HG03460 (cell line): Measurements from ENCODE around the gene IPO11.
"Not testable (repeated sequence)": the region's sequence is repeated elsewhere in the genome, so short reads cannot be mapped to it uniquely, and the experiment has no call there.

Experiments
- ATAC-seq: cut with Tn5 transposase; IDR thresholded peaks from one replicate; pipeline ENCODE4 v1.9.1; 2021; ENCODE audit not compliant: unreplicated experiment

Gene IPO11

DNA sequence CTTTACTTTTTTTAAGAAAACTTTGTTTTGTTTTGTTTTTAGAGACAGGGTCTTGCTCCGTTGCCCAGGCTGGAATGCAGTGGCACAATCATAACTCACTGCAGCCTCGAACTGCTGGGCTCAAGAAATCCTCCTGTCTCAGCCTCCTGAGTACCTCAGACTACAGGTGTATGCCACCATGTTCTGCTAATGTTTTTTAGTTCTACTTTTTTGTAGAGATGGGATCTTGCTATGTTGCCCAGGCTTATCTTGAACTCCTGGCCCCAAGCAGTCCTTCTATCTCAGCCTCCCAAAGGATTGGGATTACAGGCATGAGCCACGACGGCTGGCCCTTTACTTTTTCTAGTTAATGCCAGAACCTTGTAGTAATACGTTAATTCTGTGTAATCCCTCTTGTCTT lies 36.0 kb downstream of the IPO11 start:
- ATAC-seq, result no peak

DNA sequence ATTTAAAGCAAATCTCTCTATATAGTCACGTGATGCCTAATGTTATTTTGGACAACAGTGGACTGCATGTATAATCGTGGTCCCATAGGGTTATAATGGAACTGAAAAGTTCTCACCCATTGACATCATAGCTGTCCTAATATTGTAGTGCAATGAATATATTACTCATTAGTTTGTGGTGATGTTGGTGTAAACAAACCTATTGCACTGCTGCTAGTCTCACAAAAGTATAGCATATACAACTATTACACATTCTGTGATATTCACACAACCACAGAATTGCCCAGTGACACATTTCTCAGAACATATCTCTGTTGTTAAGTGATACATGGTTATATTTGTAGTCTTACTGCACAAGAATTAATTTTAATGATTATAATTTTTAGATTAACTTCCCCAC lies 37.7 kb downstream of the IPO11 start:
- ATAC-seq, result no peak

DNA sequence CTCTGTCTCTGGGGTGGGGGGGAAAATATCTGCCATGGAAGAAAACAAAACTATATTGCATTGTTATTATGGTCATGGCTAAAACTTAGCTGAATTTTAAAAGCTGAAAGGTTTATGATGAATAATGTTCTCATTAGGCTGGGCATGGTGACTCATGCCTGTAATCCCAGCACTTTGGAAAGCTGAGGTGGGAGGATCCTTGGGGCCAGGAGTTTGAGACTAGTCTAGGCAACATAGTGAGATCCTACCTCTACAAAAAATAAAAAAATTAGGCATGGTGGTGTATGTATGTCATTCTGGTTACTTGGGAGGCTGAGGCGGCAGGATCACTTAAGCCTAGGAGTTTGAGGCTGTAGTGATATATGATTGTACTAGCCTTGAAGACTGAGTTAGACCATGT lies 44.5 kb downstream of the IPO11 start:
- ATAC-seq, result no peak

DNA sequence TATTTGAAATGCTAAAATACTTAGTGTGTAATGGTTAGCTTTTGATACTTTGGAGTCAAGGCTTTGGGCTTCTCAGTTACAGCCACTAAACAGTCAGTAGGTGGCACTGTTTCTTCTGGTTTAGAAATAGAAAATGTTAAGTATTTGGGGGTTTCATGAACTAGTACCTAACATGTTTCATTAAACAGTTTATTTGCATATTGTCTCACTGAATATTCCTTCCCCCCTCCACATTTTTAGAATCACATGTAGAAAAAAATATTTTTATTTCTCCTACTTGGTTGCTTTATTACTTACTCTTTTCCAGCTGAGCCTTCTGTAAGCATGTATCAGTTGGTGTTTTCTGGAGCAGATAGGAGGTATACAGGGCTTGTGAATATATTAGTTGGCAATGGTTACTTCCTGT lies 48.0 kb downstream of the IPO11 start:
- peak; percentile 87 for ATAC-seq

DNA sequence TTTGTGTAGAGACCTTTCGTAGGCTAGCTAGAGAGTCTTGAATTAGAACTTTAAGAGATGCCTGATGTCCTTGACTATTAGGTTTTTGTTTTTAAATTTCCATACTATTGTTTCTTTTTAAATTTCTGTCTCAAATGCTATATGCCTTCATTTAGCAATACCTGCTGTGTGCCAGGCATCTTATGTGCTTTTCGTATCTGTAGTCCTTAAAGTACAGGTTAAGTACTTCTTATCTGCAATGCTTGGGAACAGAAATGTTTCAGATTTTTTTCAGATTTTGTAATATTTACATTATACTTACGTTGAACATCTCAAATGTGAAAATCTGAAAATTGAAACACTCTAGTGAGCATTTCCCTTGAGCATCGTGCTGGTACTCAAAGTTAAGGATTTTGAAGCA lies 49.0 kb downstream of the IPO11 start:
- no peak for ATAC-seq

DNA sequence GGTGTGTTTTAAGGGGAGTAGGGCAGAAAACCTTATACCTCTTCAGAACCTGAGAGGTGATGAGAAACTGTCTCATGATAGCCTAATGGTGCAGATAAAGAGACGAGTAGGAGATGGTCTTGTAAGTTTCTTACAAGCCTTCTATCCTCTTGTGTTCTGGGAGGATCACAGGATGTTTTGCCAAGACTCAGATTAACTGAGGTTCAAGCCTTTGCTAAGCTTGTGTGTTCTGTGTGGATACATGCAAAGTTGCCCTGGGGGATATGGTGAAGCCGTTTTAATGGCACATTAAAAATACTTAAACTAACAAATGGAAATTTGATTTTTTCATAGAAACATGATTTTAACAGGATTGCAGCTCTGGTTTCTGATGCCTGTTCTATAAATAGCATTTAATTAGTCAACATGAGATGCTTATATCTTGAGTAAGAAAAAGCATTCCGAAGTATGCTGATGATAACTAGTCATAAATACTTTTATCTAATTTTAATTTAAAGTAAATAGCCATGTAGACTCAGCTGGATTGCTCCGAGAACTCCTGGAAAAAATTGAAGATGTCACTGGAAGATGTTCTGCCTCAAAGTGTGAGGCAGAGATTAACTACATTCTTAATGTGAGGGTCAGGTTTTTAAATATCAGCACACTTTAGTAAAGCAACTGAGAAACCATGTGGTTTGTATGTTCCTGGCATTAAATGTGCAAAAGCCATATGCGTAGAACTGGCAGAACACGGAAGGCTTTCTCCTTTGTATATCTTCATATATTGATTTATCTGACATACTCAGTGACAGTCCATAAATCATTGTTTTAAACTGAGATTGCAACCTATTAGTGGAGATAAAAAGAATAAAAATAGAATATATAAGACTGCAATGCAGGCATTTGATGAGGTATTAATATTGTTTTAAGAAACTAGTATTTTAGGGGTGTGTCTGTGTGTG lies 53.7 kb downstream of the IPO11 start:
- ATAC-seq, result no peak

DNA sequence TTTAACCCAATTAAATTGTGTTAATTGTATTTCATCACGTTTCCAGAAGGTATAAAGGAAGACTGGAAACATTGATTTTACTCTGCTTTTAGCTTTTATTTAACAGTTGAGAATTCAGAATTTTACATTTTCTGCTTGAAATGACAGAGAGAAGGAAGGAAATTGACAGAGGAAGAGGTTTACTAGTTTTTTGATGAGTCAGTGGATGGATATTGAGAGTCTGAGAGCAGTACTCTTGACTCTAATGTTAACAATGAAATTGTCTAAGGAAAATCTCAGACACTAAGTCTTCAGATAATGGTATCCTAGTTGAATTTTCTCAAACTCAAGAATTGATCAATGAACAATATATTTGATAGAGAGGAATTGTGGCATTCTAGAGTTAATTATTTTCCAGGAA lies 60.6 kb downstream of the IPO11 start:
- no peak for ATAC-seq

DNA sequence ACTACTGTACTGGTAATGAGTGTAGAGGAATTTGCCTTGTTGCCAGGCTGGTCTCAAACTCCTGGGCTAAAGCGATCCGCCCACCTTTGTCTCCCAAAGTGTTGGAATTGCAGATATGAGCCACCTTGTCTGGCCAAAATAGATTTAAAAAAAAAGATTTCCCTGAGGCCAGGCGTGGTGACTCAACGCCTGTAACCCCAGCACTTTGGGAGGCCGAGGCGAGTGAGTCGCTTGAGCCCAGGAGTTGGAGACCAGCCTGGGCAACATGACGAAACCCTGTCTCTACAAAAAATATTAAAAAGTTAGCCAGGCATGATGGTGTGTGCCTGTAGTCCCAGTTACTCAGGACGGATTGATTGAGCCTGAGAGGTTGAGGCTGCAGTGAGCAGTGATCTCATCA lies 62.5 kb downstream of the IPO11 start:
- ATAC-seq, result no peak

DNA sequence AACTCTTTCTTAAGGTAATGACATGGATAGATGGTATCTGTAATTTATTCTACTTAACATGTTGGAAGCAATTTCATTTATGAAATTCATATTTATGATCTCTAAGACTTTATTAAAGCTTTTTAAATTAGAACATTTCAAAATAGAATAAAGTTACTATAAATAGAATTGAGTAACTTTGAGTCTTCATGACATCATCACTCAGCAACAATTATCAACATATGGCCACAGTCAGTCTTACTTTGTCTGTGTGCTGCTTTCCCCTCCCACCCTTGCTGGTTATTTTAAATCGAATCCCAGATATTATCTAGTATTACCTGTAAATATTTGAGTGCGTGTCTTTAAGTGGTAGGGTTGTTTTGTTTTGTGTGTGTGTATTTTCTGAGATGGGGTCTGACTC lies 65.2 kb downstream of the IPO11 start:
- no peak for ATAC-seq

DNA sequence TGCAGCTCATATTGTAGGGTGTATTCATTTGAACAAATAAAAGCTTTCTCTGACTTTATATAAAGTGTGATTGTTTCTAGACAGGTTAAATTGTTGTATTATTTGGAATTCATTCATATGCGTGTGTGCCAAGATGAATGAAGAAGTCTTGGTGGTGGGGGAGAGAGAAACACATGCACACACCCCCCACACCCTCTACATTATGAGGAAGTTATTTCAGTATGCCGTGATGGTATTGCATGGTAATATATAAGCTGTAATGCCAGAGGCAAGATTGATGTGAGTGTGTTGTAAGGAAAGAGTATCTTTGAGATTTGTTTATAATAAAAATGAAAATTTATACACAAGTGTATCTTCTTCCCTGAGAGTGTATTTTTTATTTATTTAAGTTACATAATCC lies 71.0 kb downstream of the IPO11 start:
- ATAC-seq, result no peak

DNA sequence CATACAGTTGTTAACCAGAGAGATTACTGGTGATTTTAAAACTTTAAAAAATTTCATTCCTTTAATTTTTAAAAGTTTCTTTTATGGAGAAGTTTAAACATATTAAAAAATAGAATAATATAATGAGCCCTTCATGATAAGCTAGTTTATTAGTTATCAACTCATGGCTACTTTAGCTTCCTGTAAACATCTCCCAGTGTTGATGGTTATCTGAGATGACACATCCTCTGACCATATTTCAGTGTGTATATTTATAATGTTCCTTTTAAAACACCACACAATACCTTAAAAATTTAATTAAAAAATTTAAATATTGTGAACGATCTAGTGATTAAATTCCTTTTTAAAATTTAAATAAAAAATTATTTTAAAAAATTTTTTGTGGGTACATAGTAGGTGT lies 74.1 kb downstream of the IPO11 start:
- ATAC-seq, result no peak

DNA sequence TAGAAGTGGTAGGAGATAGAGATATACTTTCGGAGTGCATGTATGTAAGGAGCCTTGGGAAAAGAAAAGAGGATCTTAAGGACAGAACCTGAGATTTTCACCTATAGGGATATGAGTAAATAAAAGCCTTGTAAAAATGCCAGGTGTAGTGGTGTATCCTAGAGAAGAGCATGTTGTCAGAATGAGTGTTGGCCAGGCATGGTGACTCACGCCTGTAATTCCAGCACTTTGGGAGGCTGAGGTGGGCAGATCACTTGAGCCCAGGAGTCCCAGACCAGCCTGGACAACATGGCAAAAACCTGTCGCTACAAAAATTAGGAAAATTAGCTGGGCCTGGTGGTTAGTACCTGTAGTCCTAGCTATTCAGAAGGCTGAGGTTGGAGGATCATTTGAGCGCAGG lies 76.0 kb downstream of the IPO11 start:
- ATAC-seq, result no peak

DNA sequence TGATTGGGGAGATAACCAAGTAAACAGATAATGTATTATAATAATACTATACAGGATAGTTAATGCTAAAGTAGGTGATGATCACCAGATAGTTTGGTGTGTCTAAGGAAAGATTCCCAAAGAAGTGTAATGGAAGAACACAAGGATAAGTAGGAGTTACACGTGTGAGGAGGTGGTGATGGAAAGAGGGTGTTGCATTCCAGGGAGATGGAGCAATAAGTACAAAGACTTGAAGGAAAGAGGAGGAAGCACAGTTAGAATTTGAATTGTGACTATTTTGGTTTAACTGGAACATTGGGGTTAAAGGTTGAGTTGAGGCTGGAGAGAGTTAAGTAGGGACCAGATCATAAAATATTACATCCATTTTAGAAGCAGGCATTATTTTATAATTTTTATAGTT lies 76.9 kb downstream of the IPO11 start:
- no peak for ATAC-seq

DNA sequence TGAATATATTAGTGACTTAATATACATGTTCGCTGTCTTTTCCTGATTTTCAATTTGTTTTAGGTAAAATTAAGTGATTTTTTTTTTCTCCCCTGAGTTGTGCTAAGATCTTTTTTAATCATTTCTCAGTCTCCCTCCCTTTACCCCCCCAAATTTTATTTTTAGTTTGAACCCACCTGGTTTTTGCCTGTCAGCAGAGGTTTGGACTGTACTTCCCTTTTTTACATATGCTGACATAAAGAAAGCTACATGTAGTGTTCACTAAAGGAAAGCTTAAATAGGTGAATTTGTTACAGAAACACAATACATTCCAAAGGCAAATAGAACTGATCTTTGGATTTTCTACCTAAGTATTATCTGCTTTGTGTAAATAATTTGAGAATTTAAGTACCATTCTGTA lies 82.2 kb downstream of the IPO11 start:
- no peak for ATAC-seq

DNA sequence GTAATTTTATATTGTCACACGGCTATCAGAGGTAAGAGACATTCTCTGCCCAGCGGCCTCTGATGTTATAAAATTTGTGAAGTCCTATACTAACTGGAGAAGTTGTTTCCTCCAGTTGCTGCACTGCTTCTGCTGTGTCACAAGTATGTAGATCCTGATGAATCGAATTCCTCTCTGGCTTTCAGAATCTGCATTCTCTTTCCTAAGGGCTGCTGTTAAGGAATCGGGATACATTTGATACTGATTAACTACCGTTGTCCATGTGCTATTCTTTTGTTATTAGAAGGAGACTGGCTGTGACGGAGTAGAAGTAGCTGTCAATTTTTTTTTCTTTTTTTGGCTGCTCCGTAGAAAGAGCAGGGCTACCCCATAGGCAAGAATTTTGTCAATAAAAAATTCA lies 84.3 kb downstream of the IPO11 start:
- no peak for ATAC-seq

DNA sequence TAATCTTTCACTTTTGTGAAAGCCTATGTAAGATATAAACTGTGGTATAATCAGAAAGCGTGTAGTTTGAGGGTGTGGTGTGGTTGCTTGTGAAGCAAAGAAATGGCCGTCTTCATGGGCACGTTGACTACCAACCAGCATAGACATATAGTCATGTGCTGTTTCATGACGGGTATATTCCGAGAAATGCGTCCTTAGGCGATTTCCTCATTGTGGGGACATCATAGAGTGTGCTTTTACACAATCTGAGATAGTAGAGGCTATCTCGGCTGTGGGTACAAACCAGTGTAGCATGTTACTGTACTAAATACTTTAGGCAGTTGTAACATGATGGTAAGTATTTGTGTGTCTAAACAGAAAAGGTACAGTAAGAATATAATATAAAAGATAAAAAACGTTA lies 86.4 kb downstream of the IPO11 start:
- no peak for ATAC-seq

DNA sequence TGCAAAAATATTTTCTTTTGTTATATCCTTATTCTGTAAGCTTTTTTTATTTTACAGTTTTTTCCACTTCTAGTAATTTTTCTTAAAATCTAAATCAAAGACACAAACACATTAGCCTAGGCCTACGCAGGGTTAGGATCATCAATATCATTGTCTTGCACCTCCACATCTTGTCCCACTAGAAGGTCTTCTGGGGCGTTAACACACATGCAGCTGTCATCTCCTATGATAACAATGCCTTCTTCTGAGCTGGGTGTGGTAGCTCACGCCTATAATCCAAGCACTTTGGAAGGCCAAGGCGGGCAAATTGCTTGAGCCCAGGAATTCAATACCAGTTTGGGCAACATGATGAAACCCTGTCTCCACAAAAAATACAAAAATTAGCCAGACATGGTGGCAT lies 87.2 kb downstream of the IPO11 start:
- no peak for ATAC-seq

DNA sequence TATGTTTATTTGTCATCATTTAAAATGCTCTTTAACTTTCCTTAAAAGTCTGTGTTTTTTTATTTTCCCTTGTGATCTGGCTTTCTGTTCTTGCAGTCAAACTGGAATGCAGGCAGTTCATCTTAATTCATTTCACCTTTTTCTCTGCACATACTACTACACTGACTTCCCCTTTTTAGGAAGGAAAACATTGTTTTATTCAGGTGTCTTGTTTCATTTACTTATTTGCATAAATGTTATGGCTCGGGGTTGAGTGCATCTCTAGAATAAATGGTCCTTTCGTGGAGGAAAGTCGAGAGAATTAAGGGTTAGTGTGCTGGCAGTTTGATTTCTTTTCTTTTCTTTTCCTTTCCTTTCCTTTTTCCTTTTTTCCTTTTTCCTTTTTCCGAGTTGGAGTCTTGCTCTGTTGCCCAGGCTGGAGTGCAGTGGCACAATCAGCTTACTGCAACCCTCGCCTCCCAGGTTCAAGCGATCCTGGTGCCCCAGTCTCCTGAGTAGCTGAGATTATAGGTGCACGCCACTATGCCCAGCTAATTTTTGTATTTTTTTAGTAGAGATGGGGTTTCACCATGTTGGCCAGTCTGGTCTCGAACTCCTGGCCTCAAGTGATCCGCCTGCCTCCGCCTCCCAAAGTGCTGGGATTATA lies 90.0 kb downstream of the IPO11 start:
- no peak for ATAC-seq

DNA sequence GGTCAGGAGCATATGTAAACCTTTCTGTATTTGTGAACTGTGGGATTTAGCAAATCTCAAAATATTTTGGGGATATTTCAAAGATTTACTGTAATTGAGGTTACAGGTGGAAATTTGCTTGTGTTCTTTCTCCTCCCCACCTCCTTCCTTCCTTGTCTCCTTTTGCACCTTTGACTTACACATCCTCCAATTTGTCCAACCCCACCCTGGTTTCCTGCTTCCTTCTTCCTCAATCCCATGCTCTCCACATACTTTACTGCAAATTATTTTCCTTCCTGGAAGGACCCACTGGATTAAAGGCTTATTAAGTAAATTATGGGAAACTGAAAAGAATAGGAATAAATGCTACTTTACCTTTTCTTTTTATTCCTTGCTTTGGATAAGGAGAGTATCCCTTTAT lies 91.6 kb downstream of the IPO11 start:
- ATAC-seq, result no peak

DNA sequence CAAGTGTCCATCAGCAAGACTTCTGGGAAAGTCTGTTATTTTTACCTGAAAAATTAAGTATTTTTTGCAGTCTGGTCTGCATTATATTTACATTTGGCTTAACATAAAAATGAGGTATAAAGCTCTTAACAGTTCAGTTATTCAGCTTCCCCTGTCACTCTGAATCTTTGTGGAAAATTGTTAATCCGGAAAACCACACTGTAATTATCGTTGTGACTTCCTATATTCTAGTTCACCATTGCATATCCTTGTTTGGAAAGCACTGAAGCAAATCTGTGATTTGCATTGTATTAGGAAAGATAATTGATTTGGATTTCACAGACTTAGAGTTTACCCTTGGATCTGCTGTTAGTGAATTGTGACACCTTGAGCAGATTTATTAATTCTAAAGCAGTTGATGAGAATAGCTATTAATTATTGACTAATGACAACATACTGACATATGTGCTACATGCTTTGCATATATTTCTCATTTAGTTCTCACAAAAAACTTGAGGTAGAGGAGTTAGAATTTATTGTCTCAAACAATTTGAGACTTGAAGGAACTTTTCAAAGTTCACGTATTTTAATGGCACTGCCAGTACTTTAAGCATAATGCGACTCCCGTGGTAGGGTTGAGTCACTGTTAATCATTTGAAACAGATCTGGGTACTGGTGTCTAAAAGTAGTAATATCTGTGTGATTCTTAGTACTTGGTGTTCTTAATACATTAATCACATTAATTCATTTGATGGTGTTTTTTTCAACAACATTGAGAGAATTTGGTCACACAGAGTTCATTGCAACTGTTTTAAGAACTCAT lies 94.3 kb downstream of the IPO11 start:
- no peak for ATAC-seq

DNA sequence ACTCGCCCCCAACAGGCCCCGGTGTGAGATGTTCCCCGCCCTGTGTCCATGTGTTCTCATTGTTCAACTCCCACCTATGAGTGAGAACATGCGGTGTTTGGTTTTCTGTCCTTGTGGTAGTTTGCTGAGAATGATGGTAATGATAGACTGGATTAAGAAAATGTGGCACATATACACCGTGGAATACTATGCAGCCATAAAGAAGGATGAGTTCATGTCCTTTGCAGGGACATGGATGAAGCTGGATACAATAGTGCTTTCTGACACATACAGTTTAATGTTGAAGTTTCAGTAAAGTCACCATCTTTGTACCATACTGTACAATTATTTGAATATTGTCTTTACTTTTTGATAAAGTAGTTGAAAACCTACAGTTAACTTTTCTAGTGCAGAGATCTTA lies 96.2 kb downstream of the IPO11 start:
- ATAC-seq, result not testable (repeated sequence)

DNA sequence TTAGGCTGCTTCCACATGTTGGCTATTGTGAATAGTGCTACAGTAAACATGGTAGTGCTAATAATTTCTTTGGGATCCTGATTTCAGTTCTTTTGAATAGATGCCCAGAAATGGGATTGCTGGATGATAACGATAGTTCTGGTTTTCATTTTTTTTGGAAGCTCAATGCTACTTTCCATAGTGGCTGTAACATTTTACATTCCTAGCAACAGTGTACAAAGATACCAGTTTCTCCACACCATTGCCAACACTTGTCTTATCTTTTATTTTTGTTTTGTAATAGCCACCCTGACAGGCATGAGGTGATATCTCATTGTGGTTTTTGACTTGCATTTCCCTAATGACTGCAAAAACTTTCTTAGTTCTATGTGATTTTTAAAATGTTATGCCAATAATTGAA lies 97.2 kb downstream of the IPO11 start:
- no peak for ATAC-seq
